K562 (cell line): Measurements from ENCODE around the gene TTC38. TPM values are rescaled to one million over a fixed set of nuclear protein-coding genes. Genes with fewer than 3 reads are reported as not detected.

ENCODE experiments used
- ASH1L ChIP-seq: fragments of 450-650 bp; IDR thresholded peaks from 2 replicates; pipeline ENCODE4 v1.6.1; 2018; ENCODE audit warnings: borderline replicate concordance, mild to moderate bottlenecking, low read depth; ENCODE audit not compliant: partially characterized antibody
- DIDO1 ChIP-seq: fragments of 450-650 bp; IDR thresholded peaks from 2 replicates; pipeline ENCODE4 v1.6.1; 2016; ENCODE audit warnings: low read depth, missing biosample characterization, missing genetic modification characterization
- ERF ChIP-seq: fragments of 450-650 bp; formaldehyde crosslinking; IDR thresholded peaks from 2 replicates; pipeline ENCODE4 v1.4.0; 2020; ENCODE audit warnings: mild to moderate bottlenecking, mixed read lengths
- GATA2 ChIP-seq: sonication (generic); formaldehyde crosslinking; IDR thresholded peaks from 2 replicates; pipeline ENCODE4 v1.4.0; 2020; ENCODE audit warnings: mild to moderate bottlenecking, missing genetic modification reagents
- JUNB ChIP-seq: fragments of 450-650 bp; formaldehyde crosslinking; conservative IDR thresholded peaks from 2 replicates; pipeline ENCODE4 v1.4.0; 2020; ENCODE audit warnings: mild to moderate bottlenecking
- KAT8 ChIP-seq: fragments of 450-650 bp; IDR thresholded peaks from 2 replicates; pipeline ENCODE4 v1.6.1; 2016; ENCODE audit warnings: low read depth, mild to moderate bottlenecking
- POLR2B ChIP-seq: fragments of 450-650 bp; IDR thresholded peaks from 2 replicates; pipeline ENCODE4 v1.6.1; 2018; ENCODE audit warnings: low read depth; ENCODE audit not compliant: partially characterized antibody
- POLR2H ChIP-seq: IDR thresholded peaks from 2 replicates; pipeline ENCODE4 v1.6.1; 2016; ENCODE audit warnings: missing genetic modification characterization, low read depth, mild to moderate bottlenecking, control low read depth, missing compliant biosample characterization, moderate library complexity
- RNF2 ChIP-seq: sonication (generic); IDR thresholded peaks from 2 replicates; pipeline ENCODE4 v1.6.1; 2016
- SREBF2 ChIP-seq: sonication (generic); formaldehyde crosslinking; IDR thresholded peaks from 2 replicates; pipeline ENCODE4 v1.4.0; 2020; ENCODE audit warnings: mild to moderate bottlenecking, missing genetic modification reagents
- STAT5A ChIP-seq: IDR thresholded peaks from 2 replicates; pipeline ENCODE4 v1.6.1; 2012; ENCODE audit warnings: low read length, inconsistent platforms, borderline replicate concordance
- ZNF274 ChIP-seq: IDR thresholded peaks from 2 replicates; pipeline ENCODE4 v1.6.1; 2011; ENCODE audit warnings: low read depth, mild to moderate bottlenecking, low read length, moderate library complexity, borderline replicate concordance
- polyA plus RNA-seq, 8 experiments: library from polyadenylated mRNA; depleted of rRNA in 4 of 8; stranded (reverse) in 5 of 8; unstranded in 3 of 8; fragments of >200 nt; fragmentation: Nextera tagmentation in 2 of 8; fragmentation: Illumina TruSeq in 1 of 8; extraction: Ambion mirVana in 2 of 8; extraction: Trizol in 1 of 8; gene quantifications; 2 replicates each; pipeline versions ENCODE4 v1.2.1 to v1.2.3, GENCODE V29; 2011 to 2014; ENCODE audit warnings: inconsistent platforms in 1 of 8, missing spikeins in 1 of 8
- total RNA-seq, 7 experiments: library from RNA; depleted of rRNA in 6 of 7; stranded (reverse); fragments of >200 nt in 6 of 7; fragmentation: Illumina TruSeq in 2 of 7; extraction: Trizol in 2 of 7; gene quantifications; 2 replicates each; pipeline versions ENCODE4 v1.2.1 to v1.2.3, GENCODE V29; 2011 to 2021; ENCODE audit warnings: low replicate concordance in 1 of 7
- TF ChIP-seq, protein P1 (sequence below): sonication (generic); formaldehyde crosslinking; IDR thresholded peaks from 2 replicates; pipeline ENCODE4 v1.8.0; 2023; ENCODE audit warnings: mild to moderate bottlenecking, missing genetic modification reagents
- TF ChIP-seq, protein P2 (sequence below): fragments of 450-650 bp; formaldehyde crosslinking; IDR thresholded peaks from 2 replicates; pipeline ENCODE4 v1.4.0; 2020; ENCODE audit warnings: mild to moderate bottlenecking, moderate library complexity
- TF ChIP-seq, protein P3 (sequence below), 2 experiments: fragments of 450-650 bp in 1 of 2; sonication (generic) in 1 of 2; formaldehyde crosslinking; conservative IDR thresholded peaks; 2 replicates each; pipeline versions ENCODE4 v1.4.0 to v1.8.1; 2020 to 2022; ENCODE audit warnings: mild to moderate bottlenecking in 1 of 2, missing genetic modification reagents in 1 of 2

Gene TTC38
- total and polyA plus RNA-seq, 9 of the 15 experiments (the other 6 are each of a cell fraction or from before 2014, with no cell fraction given), result 0.84 to 28.4 (median 18.1) TPM

DNA sequence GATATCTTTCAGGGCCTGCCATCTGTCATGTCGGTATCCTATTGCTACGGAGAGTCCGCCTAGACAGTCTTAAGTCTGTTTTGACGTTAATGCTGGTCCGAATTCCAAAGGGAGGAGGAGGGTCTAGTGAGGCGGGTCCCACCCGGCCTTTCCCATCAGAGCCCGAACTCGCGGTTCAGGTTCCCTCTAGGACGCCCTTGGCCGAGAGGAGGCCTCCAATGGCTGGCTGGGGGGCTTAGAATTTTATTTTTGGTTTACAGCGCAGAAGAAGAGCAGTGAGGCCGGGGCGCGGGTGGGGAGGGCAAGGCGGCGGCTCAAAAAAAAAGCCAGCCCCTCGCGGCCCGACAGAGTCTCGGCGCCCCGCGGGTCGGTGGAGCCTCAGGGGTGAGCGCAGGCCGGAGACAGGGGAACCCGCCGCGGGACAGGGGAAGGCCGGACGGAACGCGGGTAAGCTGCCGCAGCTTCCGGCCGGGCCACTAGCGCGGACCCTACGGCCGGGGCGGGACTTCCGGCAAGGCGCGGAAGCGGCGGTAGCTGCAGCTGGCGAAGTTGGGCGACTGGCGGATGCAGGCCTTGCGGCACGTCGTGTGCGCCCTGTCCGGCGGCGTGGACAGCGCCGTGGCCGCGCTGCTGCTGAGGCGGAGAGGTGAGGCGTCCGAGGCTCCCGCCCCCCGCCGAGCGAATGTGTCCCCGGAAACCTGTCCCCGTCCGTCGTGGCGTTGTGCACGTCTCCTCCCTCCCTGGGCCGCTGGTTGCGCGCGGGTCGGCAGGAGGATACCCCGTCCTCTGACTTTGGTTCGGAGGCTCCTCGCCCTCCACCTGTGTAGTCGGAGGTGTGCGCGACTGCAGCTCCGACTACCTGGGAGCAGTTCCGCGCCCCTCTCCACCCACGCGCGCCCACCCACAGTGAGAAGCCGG, 67.7 kb downstream of the TTC38 start, which contains the start of gene TRMU (continued):
- TF ChIP-seq, protein P1, sequence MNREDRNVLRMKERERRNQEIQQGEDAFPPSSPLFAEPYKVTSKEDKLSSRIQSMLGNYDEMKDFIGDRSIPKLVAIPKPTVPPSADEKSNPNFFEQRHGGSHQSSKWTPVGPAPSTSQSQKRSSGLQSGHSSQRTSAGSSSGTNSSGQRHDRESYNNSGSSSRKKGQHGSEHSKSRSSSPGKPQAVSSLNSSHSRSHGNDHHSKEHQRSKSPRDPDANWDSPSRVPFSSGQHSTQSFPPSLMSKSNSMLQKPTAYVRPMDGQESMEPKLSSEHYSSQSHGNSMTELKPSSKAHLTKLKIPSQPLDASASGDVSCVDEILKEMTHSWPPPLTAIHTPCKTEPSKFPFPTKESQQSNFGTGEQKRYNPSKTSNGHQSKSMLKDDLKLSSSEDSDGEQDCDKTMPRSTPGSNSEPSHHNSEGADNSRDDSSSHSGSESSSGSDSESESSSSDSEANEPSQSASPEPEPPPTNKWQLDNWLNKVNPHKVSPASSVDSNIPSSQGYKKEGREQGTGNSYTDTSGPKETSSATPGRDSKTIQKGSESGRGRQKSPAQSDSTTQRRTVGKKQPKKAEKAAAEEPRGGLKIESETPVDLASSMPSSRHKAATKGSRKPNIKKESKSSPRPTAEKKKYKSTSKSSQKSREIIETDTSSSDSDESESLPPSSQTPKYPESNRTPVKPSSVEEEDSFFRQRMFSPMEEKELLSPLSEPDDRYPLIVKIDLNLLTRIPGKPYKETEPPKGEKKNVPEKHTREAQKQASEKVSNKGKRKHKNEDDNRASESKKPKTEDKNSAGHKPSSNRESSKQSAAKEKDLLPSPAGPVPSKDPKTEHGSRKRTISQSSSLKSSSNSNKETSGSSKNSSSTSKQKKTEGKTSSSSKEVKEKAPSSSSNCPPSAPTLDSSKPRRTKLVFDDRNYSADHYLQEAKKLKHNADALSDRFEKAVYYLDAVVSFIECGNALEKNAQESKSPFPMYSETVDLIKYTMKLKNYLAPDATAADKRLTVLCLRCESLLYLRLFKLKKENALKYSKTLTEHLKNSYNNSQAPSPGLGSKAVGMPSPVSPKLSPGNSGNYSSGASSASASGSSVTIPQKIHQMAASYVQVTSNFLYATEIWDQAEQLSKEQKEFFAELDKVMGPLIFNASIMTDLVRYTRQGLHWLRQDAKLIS (CRISPR knock-in tag), result no peak
- TF ChIP-seq POLR2H (no peak; the same call in 1 of the 2 replicates), KAT8 (no peak), DIDO1 (tag) (peak; percentile 88), POLR2B (peak; percentile 33), JUNB (CRISPR knock-in tag) (no peak), GATA2 (CRISPR knock-in tag) (no peak), RNF2 (peak; percentile 34; the same call in 1 of the 2 replicates), ZNF274 (no peak), SREBF2 (CRISPR knock-in tag) (no peak), ASH1L (no peak), ERF (no peak), STAT5A (no peak)
- TF ChIP-seq, protein P2, sequence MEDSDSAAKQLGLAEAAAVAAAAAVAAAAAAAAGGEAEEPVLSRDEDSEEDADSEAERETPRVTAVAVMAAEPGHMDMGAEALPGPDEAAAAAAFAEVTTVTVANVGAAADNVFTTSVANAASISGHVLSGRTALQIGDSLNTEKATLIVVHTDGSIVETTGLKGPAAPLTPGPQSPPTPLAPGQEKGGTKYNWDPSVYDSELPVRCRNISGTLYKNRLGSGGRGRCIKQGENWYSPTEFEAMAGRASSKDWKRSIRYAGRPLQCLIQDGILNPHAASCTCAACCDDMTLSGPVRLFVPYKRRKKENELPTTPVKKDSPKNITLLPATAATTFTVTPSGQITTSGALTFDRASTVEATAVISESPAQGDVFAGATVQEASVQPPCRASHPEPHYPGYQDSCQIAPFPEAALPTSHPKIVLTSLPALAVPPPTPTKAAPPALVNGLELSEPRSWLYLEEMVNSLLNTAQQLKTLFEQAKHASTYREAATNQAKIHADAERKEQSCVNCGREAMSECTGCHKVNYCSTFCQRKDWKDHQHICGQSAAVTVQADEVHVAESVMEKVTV (CRISPR knock-in tag), result no peak
- TF ChIP-seq, protein P3, sequence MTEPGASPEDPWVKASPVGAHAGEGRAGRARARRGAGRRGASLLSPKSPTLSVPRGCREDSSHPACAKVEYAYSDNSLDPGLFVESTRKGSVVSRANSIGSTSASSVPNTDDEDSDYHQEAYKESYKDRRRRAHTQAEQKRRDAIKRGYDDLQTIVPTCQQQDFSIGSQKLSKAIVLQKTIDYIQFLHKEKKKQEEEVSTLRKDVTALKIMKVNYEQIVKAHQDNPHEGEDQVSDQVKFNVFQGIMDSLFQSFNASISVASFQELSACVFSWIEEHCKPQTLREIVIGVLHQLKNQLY (CRISPR knock-in tag; conservative IDR thresholded peaks at IDR 0.05), result no peak
